ENCODE results near the gene PIP5KL1.

Gene PIP5KL1

DNA sequence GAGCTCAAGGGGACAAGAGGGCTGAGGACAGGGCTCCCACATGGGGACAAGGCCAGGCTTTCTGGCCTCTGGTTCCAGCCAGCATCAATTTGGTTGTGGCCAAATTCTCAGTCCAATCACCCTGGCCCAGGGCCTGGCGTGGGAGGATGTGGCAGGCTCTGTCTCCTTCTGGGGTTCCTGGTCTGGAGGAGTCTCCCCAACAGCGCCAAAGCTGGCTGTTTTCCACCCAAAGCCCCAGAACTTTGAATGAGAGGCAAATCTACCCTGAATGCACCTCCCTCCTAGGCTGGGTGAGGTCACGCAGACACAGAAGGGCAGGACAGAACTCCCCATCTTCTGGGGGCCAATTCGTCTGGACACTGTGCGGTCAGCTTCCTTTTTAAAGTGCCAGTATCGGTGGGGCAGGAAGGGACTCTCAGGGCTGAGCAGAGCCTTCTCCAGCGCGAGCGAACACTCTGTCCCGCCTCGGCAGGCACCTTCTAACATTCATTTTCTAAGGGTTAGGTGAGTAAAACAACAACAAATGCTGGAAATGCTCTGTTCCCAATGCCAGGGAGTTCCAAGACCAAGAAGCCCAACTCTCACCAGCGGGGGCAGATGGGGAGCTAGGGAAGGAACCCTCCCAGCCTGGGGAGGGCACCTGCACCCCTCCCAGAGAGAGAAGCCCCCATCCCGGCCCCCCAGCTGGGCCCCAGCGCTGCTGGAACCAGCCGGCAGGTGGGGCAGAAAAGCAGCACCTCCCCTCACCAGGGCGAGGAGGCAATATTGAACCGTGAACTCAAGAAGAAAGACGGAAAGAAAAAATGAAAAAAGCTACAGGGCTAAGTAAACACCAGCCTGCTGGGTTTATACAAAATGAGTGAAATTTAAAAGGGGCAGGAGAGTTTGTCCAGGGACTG is 10.7 kb upstream of the PIP5KL1 start:
- TF ChIP-seq, protein P1, sequence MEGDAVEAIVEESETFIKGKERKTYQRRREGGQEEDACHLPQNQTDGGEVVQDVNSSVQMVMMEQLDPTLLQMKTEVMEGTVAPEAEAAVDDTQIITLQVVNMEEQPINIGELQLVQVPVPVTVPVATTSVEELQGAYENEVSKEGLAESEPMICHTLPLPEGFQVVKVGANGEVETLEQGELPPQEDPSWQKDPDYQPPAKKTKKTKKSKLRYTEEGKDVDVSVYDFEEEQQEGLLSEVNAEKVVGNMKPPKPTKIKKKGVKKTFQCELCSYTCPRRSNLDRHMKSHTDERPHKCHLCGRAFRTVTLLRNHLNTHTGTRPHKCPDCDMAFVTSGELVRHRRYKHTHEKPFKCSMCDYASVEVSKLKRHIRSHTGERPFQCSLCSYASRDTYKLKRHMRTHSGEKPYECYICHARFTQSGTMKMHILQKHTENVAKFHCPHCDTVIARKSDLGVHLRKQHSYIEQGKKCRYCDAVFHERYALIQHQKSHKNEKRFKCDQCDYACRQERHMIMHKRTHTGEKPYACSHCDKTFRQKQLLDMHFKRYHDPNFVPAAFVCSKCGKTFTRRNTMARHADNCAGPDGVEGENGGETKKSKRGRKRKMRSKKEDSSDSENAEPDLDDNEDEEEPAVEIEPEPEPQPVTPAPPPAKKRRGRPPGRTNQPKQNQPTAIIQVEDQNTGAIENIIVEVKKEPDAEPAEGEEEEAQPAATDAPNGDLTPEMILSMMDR (IDR thresholded peaks at IDR 0.05; ENCODE audit: extremely low read depth, missing control alignments), result no peak
- no peak for DNase-seq (ENCODE audit: low spot score)

DNA sequence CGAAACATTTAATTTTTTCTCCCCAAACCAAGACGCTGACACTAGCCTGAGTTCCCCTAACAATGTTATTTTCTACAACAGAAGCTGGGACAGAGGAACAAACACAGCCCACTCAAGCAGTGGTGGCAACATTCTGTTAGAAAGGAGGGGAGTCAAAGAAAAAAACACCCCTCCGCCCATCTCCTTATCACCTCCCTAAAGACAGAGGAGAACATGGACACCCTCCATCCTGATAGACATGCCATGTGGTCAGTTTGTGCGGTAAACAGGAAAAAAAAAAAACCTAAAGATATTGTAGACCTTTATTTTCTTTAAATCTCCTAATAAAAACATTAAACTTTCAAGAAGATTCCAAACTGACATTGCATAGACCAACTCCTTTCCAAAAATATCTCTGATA is 10.0 kb upstream of the PIP5KL1 start:
- DNase-seq (ENCODE audit: low spot score), result no peak
- TF ChIP-seq, protein P1 (IDR thresholded peaks at IDR 0.05; ENCODE audit: extremely low read depth, missing control alignments), result no peak

DNA sequence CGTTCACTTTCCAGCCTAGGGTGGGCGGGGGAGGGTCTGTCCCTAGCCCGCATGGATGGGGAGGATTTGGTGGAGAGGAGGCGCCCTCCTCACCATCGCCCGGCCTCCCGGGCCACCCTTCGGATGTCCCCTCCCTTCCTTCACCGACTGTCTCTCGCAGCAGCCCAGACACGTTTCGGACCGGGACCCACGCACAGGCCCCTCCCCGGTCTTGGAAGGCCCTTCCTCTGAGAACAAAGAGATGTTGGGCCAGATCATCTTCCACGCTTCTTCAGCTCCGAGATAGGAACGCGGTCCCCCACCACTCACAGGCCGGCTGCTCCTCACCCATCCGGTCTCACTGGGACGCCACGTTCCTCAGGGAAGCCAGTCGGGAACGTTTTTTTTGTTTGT is 7.7 kb upstream of the PIP5KL1 start:
- no peak for DNase-seq (ENCODE audit: low spot score)
- TF ChIP-seq, protein P1 (IDR thresholded peaks at IDR 0.05; ENCODE audit: extremely low read depth, missing control alignments), result no peak

DNA sequence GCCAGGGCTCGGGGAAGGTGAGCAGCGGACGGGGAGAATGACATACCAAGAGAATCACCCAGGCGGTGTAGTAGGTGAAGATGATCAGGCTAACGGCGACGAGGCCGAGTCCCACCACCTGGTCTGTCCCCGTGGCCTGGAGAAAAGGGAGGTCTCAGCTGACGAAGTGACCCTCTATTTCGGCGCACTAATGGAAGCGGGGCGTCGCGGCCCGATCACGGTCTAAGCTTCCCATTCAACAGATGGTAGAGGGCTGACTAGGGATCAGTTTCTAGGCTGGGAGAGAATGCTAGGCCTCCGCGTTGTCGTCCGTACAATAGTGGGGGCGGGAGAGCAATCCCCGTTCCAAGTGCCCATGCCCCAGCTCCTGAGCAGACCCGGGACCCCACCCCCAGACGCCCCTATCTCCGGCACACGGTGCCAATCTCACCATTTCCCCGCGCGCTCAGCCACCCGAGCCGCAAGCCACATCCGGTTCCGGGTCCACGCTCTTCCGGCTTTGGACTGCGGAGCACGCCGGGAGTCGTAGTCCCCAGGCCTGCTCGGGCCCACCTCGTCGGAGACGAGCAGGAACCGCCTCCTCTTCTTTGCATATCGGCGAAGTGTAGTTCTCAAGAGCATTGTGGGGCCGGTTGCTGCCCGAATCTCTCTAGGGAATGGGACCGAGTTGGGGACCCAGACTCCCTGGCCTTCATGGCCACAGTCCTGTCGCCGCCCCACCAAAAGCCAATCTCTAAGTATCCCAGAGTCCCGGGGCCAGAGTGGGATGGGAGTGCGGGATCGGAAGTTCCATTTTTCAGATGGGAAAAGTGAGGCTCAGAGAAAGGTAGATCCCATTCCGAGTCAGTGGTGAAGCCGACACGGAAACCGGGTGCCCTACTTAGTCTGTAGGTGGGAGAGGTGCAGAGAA is 7.1 kb upstream of the PIP5KL1 start, which contains the start of gene DPM2:
Gene DPM2 (minus strand): TSS at position 467 of the 910 bp plus-strand sequence. CDS start 34 bp downstream, at position 433.
- DNase-seq (ENCODE audit: low spot score), result peak; percentile 94
- TF ChIP-seq, protein P1 (IDR thresholded peaks at IDR 0.05; ENCODE audit: extremely low read depth, missing control alignments), result no peak

DNA sequence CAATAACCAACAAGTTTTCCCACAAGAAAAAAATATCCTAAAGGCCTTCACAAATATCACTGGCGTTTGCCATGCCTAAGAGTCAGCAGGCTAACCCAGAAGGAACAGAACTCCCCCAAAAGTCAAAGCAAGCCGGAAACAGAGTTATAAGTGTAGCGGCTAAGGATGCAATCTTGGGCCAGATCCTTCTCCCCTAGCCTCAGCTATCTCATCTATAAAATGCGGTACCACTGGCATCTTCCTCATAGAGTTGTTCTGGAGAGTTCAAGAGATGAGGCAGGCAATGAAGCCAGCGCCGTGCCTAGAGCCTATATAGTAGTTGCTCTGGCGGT is 6.4 kb upstream of the PIP5KL1 start:
- TF ChIP-seq, protein P1 (IDR thresholded peaks at IDR 0.05; ENCODE audit: extremely low read depth, missing control alignments), result no peak
- DNase-seq (ENCODE audit: low spot score), result no peak

DNA sequence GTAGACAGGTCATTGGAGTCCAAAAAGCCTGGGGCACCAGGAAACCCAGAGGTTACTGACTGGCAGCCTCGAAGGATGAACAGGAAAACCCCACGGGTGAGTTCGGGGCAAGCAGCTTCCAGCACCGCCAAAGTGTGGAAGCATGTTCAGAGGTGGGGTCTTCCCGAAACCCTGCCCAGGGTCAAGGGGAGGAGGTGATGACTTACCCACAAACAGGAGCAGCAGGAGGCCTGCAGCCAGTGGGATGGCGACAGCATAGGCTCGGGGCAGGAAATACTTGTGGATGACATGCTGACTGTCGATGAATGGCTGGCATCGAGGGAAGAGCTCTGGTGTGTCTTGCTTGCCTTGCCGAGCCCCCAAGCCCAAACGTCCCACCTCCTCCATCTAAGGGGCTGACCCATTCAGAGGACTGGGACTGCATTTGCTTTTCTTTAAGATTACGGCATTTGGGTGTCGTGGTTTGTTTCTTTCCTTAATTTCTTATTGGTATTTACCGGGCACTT is 5.8 kb upstream of the PIP5KL1 start:
- TF ChIP-seq, protein P1 (IDR thresholded peaks at IDR 0.05; ENCODE audit: extremely low read depth, missing control alignments), result no peak
- DNase-seq (ENCODE audit: low spot score), result no peak

All from GM20000 (cell line).